GM21619 (cell line): ENCODE results near the gene GHR.

ENCODE experiments used
- ATAC-seq: cut with Tn5 transposase; IDR thresholded peaks from one replicate; pipeline ENCODE4 v1.9.1; 2021; ENCODE audit not compliant: unreplicated experiment

GHR gene

GRCh38 chr5:42515504-42515903, 92.3 kb downstream of the GHR start:
- no peak for ATAC-seq

DNA sequence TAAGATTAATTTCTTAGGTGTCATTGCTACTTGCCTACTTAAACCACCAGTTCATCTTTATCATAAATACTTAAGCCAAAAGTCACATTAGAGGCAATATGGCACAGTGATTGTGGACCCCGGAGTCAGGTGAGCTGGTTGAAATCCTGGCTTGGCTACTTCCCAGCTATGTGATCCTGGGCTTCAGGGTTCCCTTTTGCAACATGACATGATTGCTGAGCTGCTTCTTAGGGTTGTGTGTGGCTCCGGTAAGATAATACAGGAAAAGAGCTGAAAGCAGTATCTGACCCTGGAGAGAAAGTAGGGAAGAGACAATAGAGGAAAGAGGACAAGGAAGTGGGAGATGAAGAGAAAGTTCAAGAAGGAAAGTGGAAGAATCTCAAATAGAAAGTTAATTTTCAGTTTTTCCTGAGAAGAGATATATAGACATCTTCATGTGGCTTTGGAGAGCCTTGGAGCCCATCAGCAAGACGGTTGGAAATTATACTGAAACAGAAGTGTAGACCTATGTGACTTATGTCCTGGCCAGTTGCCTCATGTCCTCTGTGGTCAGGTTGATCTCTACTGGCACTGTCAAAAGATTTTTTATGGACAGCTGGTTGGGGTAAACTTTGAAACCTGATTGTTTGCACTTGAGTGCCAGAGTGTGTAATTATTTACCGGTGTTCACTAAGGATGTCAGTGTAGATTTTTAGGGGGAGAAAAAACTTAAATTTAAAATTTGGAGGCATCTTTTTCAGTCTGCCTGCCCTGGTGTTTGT, 93.2 kb downstream of the GHR start:
- no peak for ATAC-seq

GRCh38 chr5:42517164-42517563, 93.9 kb downstream of the GHR start:
- ATAC-seq: no peak

DNA sequence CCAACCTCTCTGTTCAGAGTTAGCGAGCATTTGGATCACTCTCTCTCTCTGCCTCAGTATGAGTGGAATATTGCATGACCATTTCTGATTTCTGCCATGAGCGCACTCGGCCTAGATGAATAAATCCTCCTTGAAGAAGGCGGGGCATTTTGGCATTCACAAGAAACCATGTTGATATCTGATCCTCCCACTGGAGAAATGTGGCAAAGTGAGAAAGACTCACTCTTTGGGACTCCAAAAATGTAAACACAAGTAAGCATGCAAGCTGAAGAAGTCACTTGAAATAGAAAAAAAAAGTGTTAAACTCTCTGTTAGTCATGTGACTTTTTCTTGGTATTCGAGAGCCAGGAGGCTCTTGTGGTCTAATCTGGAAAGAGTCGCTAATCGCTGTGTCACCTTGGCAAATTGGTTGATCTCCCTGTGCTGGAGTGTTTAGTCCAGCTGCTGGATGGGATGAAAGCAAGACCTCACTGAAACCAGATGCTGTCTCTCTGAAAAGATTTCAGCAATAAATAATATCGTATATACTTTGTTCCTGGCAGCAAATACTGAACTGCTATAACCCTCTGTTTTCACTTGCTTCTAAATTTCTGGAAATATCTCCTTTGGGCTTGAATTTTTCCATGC, 95.5 kb downstream of the GHR start:
- no peak for ATAC-seq

DNA sequence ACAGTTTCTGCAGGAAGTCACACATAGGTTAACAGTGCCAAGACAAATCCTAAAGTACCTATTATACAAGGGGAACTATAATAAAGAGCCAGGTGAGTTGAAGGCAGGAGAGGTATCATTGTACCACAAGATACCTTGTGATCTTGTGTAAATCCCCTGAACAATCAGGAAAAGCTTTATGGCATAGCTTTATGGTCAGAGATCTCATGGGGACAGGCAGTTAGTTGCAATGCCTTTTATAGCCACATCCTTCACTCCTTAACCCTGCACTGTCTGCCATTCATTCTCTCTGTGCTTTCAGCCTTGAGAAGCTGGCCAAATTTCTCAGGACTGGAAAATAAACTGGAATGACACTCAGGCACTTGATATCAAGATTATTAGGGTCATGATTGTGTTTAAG, 97.0 kb downstream of the GHR start:
- no peak for ATAC-seq

DNA sequence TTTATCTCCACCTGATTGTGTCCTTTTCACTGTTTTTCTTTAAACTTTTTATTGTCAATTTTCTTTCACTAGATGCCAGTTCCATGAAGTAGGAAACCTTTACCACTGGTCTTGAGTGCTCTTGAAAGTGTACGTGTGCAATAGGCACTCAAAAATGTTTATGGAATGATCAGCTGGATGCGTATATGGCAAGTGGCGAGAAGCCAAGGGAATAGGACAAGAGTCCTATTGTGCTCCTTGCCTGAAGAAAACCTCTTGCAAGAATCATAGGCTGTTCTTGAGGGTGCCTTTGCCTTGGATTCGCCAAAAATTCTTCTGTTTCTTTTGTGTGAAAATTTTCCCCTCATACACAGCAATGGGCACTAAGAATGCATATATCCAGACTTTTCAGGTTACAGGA, 97.7 kb downstream of the GHR start:
- no peak for ATAC-seq

GRCh38 chr5:42521406-42521805, 98.2 kb downstream of the GHR start:
- ATAC-seq: no peak

- ATAC-seq: no peak
Observed at GRCh38 chr5:42522783-42523182, 99.5 kb downstream of the GHR start.

DNA sequence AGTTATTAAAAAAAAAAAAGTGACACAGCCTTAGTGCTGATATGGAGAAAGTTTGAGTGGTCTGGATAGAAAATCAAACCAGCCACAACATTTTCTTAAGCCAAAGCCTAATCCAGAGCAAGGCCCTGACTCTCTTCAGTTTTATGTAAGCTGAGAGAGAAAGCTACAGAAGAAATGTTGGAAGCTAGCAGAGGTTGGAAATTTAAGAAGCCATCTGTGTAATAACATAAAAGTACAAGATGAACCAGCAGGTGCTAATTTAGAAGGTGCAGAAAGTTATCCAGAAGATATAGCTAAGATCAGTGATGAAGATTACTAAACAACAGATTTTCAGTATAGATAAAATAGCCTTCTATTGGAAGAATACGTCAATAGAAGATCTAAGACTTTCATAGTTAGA, 102.9 kb downstream of the GHR start:
- no peak for ATAC-seq

- ATAC-seq: no peak
Observed at GRCh38 chr5:42531611-42532010, 108.4 kb downstream of the GHR start.

DNA sequence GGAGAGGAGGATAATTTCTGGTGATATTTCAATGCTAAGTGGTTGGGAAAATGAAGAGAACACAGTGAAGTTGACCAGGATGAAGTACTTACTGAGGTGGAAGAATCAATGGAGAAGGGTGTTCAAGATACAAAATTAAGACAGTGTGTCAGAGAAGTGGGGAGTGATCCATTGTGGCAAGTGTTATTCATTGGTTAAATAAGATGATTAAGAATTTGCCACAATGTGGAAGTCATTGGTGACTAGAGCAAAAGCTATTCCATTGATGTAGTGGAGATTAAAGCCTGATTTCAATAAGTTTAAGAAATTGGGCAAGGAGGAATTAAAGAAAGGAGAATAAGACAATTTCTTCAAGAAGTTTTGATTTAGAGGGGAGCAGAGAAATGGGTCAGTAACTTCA, 118.9 kb downstream of the GHR start:
- no peak for ATAC-seq

DNA sequence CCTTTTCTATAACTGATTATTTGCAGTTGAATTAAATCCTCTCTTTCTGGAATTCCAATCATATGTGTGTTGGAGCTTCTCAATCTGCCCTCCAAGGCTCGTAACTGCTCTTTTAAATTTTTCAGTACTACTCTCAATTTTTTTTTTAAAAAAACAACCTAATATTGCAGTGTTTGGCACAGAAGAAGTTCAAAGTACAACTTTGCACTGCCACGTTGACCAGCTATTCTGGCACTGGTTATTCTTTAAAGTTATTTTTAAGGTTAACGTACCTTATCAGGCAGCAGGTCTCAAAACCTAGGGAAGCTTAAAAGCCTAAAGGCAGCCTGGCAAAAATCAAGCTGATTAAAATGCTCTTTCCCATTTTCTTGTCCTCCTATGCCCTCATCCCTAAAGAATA, 120.5 kb downstream of the GHR start:
- no peak for ATAC-seq

GRCh38 chr5:42545038-42545437, 121.8 kb downstream of the GHR start:
- ATAC-seq: no peak

GRCh38 chr5:42547141-42547540, 123.9 kb downstream of the GHR start:
- ATAC-seq: no peak

GRCh38 chr5:42547894-42548293, 124.7 kb downstream of the GHR start:
- no peak for ATAC-seq

DNA sequence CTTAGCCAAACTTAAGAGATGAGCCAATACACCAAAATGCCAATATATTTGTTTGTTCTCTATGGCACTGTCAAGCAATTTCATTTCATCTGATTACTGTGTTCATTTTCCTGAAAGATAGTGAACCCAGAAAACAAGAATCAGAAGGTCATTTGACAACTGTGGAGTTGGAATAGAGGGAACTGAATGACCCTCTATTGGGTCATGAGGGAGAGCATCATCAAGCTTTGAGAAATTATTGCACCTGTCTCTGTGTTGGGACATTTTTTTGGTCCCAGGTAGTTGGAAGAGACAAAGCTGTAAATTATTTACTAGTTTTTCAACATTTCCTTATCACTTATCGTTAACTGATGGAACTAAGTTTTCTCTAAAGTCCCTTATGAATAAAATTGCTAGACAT, 129.4 kb downstream of the GHR start:
- no peak for ATAC-seq

GRCh38 chr5:42553461-42553860, 130.2 kb downstream of the GHR start:
- no peak for ATAC-seq

DNA sequence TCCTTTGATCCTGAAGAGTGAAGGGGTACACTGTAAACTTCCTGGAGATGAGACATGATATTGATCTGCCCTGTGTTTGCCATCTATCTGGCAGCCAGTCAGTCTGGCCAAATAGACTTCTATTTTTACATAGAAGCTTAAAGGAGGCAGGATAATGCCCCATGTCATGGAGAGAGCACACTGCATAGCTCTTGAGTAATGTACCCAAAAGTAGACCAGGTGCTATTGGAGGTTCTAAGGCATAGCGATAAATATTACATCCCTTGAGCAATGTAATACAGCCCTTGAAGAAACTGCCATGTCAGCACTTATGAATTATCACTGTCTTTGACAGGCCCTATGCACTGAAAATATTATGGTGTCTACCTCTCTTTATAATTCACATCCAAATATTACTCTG, 131.8 kb downstream of the GHR start:
- ATAC-seq: no peak

DNA sequence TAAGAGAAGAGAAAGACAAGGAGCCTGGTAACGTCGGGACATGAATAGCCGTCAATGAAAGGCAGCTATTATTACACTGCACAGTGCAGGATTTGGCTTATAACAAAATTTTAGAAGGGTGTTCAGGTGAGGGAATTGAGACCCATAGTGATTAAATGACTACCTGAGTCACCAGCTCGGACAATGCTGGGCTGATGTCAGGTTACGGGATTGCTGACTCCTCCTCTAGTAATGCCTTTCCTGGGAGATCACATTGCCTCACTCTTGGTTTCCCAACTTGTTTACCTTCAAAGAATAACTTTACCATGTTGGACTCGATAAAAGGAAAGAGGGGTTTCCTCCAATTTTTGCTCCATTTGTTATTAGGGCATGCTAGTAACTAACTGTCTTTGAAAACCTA, 132.6 kb downstream of the GHR start:
- ATAC-seq: no peak

DNA sequence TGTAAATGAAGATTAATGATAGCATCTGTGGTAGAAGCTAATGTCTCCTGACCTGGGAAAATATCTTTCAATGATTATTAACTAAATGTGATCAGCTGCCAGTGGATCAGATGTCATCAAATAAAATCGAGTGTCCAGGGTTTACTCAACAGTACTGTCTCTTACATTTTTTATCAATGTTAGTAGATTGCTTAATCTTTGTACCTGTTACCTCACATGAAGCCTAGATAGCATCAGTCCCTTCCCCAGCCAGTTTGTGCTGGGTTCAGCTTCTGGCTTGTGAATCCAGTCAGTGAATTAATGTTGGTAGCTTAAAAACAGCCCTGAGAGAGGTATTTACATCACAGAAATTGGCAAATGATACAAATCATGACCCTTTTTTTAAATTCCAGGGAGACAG, 134.4 kb downstream of the GHR start:
- no peak for ATAC-seq

DNA sequence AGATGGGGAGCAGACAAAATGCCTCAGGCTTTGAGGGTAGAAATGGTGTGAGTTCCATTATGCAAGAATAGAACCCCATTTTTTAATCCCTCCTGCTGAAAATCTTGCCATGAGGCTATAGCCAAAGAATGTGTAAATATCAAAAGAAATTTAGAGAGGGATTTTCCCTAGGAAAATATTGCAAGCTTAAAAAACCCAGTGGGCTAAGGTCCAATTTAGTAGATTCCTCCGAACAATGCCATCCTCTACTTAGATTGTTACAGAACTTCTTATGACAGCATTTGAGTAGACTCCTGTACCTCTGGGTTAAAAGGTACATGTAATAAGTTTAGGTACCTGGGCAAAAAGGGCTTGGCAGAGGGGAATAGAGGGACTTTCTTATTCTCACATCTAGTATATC, 138.4 kb downstream of the GHR start:
- ATAC-seq: no peak

- ATAC-seq: no peak
Observed at GRCh38 chr5:42564689-42565356, 141.6 kb downstream of the GHR start.
